Adipocyte (in vitro differentiated cells): ENCODE results near the gene SGF29.

Experiments
- DNase-seq: peaks from one replicate; pipeline ENCODE4 v3.0.0-alpha.2; 2015; ENCODE audit warnings: low read depth
- H3K27me3 ChIP-seq: replicated peaks from 2 replicates; pipeline ENCODE4 v1.7.0; 2013; ENCODE audit warnings: mild to moderate bottlenecking, low read length, moderate library complexity; ENCODE audit not compliant: control insufficient read depth, insufficient read depth
- H3K36me3 ChIP-seq: 2 replicates; pipeline ENCODE4 v1.7.0; 2013; ENCODE audit warnings: low read length, mild to moderate bottlenecking, moderate library complexity; ENCODE audit not compliant: control insufficient read depth, insufficient read depth, severe bottlenecking
- H3K4me1 ChIP-seq: 2 replicates; pipeline ENCODE4 v1.7.0; 2013; ENCODE audit warnings: mild to moderate bottlenecking, low read length, moderate library complexity; ENCODE audit not compliant: control insufficient read depth, insufficient read depth
- H3K4me3 ChIP-seq: 2 replicates; pipeline ENCODE4 v1.7.0; 2013; ENCODE audit warnings: mild to moderate bottlenecking, low read length, moderate library complexity
- H3K9ac ChIP-seq: 2 replicates; pipeline ENCODE4 v1.7.0; 2013; ENCODE audit warnings: mild to moderate bottlenecking, low read length, moderate library complexity
- H3K9me3 ChIP-seq: 2 replicates; pipeline ENCODE4 v1.7.0; 2013; ENCODE audit warnings: mild to moderate bottlenecking, low read length, moderate library complexity; ENCODE audit not compliant: control insufficient read depth

SGF29 gene

GRCh38 chr16:28572696-28573510 is 19.2 kb downstream of the SGF29 start:
- Histone ChIP-seq H3K4me3 (no peak overlapping the region), H3K9me3 (no peaks in the 10 kb centered on the region), H3K36me3 (no peaks in the 10 kb centered on the region), H3K4me1 (peaks cover 14% of the 10 kb centered on the region), H3K27me3 (no peaks in the 10 kb centered on the region), H3K9ac (no peak overlapping the region)
- DNase-seq, result no peak

- Histone ChIP-seq H3K9me3 (no peaks in the 10 kb centered on the region), H3K9ac (no peak overlapping the region), H3K4me3 (no peak overlapping the region), H3K27me3 (no peaks in the 10 kb centered on the region), H3K4me1 (peaks cover 12% of the 10 kb centered on the region), H3K36me3 (no peaks in the 10 kb centered on the region)
- no peak for DNase-seq
Observed at GRCh38 chr16:28573738-28574718, 20.3 kb downstream of the SGF29 start.

- peaks cover 9% of the 10 kb centered on the region for H3K4me1 ChIP-seq
- no peak for DNase-seq
- H3K27me3 ChIP-seq, result no peaks in the 10 kb centered on the region
- no peak overlapping the region for H3K9ac ChIP-seq
- no peak overlapping the region for H3K4me3 ChIP-seq
- no peaks in the 10 kb centered on the region for H3K9me3 ChIP-seq
- no peaks in the 10 kb centered on the region for H3K36me3 ChIP-seq
Observed at GRCh38 chr16:28574925-28575324, 21.2 kb downstream of the SGF29 start.

- no peak for DNase-seq
- H3K27me3 ChIP-seq, result no peaks in the 10 kb centered on the region
- no peak overlapping the region for H3K9ac ChIP-seq
- H3K4me1 ChIP-seq, result peaks cover 9% of the 10 kb centered on the region
- H3K9me3 ChIP-seq, result no peaks in the 10 kb centered on the region
- H3K4me3 ChIP-seq, result no peak overlapping the region
- no peaks in the 10 kb centered on the region for H3K36me3 ChIP-seq
Observed at GRCh38 chr16:28575446-28576109, 21.9 kb downstream of the SGF29 start.

DNA sequence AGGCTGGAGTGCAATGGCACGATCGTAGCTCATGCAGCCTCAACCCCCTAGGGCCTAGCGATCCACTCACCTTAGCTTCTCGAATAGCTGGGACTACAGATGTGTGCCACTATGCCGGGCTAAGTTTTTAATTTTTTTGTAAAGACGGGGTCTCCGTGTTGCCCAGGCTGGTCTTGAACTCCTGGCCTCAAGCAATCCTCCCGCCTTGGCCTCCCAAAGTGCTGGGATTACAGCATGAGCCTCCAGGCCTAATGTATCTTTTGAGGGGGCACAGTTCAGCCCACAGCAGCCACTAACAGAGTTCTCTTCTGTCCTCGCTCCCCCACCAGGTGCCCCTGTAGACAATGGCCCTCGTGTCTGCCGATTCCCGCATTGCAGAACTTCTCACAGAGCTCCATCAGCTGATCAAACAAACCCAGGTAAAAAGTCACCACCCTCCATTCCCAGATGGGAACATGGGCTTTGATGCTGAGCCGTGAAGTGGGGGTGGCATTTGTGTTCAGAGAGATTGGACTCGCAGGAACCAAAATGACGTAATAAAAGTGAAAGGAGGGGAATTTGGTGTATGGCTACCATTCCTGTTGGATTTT is 27.1 kb downstream of the SGF29 start:
- Histone ChIP-seq H3K4me1 (no peaks in the 10 kb centered on the region), H3K9ac (no peak overlapping the region), H3K36me3 (peaks cover 29% of the 10 kb centered on the region), H3K4me3 (no peak overlapping the region), H3K9me3 (no peaks in the 10 kb centered on the region), H3K27me3 (no peaks in the 10 kb centered on the region)
- DNase-seq, result no peak

- DNase-seq, result no peak
- no peak overlapping the region for H3K4me3 ChIP-seq
- no peak overlapping the region for H3K9ac ChIP-seq
- peaks cover 48% of the 10 kb centered on the region for H3K36me3 ChIP-seq
- no peaks in the 10 kb centered on the region for H3K9me3 ChIP-seq
- no peaks in the 10 kb centered on the region for H3K4me1 ChIP-seq
- H3K27me3 ChIP-seq, result no peaks in the 10 kb centered on the region
Observed at GRCh38 chr16:28585674-28586073, 32.0 kb downstream of the SGF29 start.

GRCh38 chr16:28586466-28586865 is 32.7 kb downstream of the SGF29 start:
- H3K9ac ChIP-seq, result no peak overlapping the region
- no peak overlapping the region for H3K4me3 ChIP-seq
- H3K27me3 ChIP-seq, result no peaks in the 10 kb centered on the region
- peaks cover 52% of the 10 kb centered on the region for H3K36me3 ChIP-seq
- DNase-seq, result peak; percentile 35
- H3K9me3 ChIP-seq, result no peaks in the 10 kb centered on the region
- no peaks in the 10 kb centered on the region for H3K4me1 ChIP-seq

DNA sequence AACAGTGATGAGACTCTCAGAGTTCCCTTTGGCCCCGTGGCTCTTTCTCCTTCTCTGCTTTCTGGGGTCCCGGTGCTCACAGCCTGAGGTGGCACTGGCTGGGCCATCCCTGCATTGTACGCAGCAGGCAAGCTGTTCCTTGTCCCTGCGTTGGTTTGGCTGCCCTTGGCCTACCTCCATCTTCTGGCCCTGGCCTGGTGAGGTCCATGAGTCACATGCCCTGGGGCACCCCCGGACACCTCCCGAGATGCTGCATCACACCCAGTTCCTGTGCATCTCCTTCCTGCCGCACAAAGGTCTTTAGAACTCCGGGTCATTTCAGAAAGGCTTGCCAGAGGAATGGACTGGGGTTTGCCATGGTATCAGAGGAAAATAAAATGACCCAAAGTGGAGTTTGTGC is 33.7 kb downstream of the SGF29 start:
- H3K36me3 ChIP-seq, result peaks cover 47% of the 10 kb centered on the region
- H3K9me3 ChIP-seq, result no peaks in the 10 kb centered on the region
- no peaks in the 10 kb centered on the region for H3K27me3 ChIP-seq
- H3K4me3 ChIP-seq, result no peak overlapping the region
- DNase-seq, result no peak
- H3K4me1 ChIP-seq, result no peaks in the 10 kb centered on the region
- no peak overlapping the region for H3K9ac ChIP-seq

DNA sequence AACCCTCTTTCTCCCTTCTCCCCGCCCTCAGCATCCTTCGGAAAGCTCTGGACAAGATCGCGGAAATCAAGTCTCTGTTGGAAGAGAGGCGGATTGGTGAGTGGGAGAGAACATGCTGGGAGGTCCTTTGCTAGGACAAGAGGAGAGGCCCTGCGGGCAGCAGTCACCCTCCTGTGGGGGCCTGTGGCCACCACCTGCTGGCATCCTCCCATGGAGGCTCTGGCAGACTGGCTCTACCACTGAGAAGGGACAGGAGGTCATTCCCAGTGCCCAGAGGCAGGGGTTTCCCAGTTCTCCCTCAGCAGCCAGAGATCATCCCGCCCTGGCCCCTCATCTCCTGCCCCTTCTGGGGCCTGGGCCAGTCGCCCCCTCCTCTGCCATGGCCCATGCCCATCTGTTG is 35.3 kb downstream of the SGF29 start:
- H3K4me3 ChIP-seq, result no peak overlapping the region
- no peak for DNase-seq
- H3K9me3 ChIP-seq, result no peaks in the 10 kb centered on the region
- no peak overlapping the region for H3K9ac ChIP-seq
- peaks cover 39% of the 10 kb centered on the region for H3K36me3 ChIP-seq
- H3K4me1 ChIP-seq, result no peaks in the 10 kb centered on the region
- H3K27me3 ChIP-seq, result no peaks in the 10 kb centered on the region

GRCh38 chr16:28589930-28590329 is 36.2 kb downstream of the SGF29 start:
- H3K4me1 ChIP-seq, result no peaks in the 10 kb centered on the region
- DNase-seq, result no peak
- H3K9ac ChIP-seq, result no peak overlapping the region
- no peaks in the 10 kb centered on the region for H3K9me3 ChIP-seq
- H3K36me3 ChIP-seq, result peaks cover 36% of the 10 kb centered on the region
- no peaks in the 10 kb centered on the region for H3K27me3 ChIP-seq
- no peak overlapping the region for H3K4me3 ChIP-seq
